DOHH2 (cell line): Measurements from ENCODE around the gene TBC1D14.

ENCODE experiments used
- H3F3A ChIP-seq: fragments of 200-600 bp; sonication (generic), shearing (Covaris generic); 2 replicates; pipeline ENCODE4 v1.6.0; 2016; ENCODE audit warnings: antibody characterized with exemption, mild to moderate bottlenecking; ENCODE audit not compliant: control insufficient read depth, insufficient read depth
- H3K27ac ChIP-seq: fragments of 200-600 bp; sonication (generic); 2 replicates; pipeline ENCODE4 v1.5.1; 2014; ENCODE audit warnings: low read depth, mild to moderate bottlenecking, low read length, moderate library complexity
- H3K27me3 ChIP-seq: fragments of 200-600 bp; sonication (generic); 2 replicates; pipeline ENCODE4 v1.6.1; 2014; ENCODE audit warnings: mild to moderate bottlenecking, low read length, mixed read lengths; ENCODE audit not compliant: control insufficient read depth
- H3K36me3 ChIP-seq: fragments of 200-600 bp; sonication (generic); 2 replicates; pipeline ENCODE4 v1.6.1; 2014; ENCODE audit warnings: mild to moderate bottlenecking, low read length, moderate library complexity, mixed read lengths; ENCODE audit not compliant: control insufficient read depth
- H3K4me1 ChIP-seq: fragments of 200-600 bp; sonication (generic); 2 replicates; pipeline ENCODE4 v1.6.1; 2014; ENCODE audit warnings: mild to moderate bottlenecking, low read length, mixed read lengths; ENCODE audit not compliant: control insufficient read depth
- H3K4me2 ChIP-seq: fragments of 200-600 bp; sonication (generic); 2 replicates; pipeline ENCODE4 v1.6.0; 2014; ENCODE audit warnings: mild to moderate bottlenecking, low read length, moderate library complexity
- H3K4me3 ChIP-seq: fragments of 200-600 bp; sonication (generic); 2 replicates; pipeline ENCODE4 v1.5.1; 2014; ENCODE audit warnings: mild to moderate bottlenecking, low read length, mixed read lengths
- H3K79me2 ChIP-seq: fragments of 200-600 bp; sonication (generic); 2 replicates; pipeline ENCODE4 v1.6.1; 2014; ENCODE audit warnings: mild to moderate bottlenecking, low read length, mixed read lengths; ENCODE audit not compliant: control insufficient read depth
- H3K9me2 ChIP-seq: fragments of 200-600 bp; sonication (generic); replicated peaks from 2 replicates; pipeline ENCODE4 v1.6.1; 2014; ENCODE audit warnings: mild to moderate bottlenecking, low read length, mixed read lengths; ENCODE audit not compliant: control insufficient read depth
- H3K9me3 ChIP-seq: fragments of 200-600 bp; sonication (generic); 2 replicates; pipeline ENCODE4 v1.6.1; 2014; ENCODE audit warnings: antibody characterized with exemption, low read length, mixed read lengths; ENCODE audit not compliant: control insufficient read depth, insufficient read depth
- H4K20me1 ChIP-seq: fragments of 200-600 bp; sonication (generic); 2 replicates; pipeline ENCODE4 v1.6.0; 2014; ENCODE audit warnings: low read depth, mild to moderate bottlenecking, antibody characterized with exemption, low read length, moderate library complexity; ENCODE audit not compliant: control insufficient read depth, insufficient read depth
- CTCF ChIP-seq: fragments of 200-600 bp; sonication (generic); IDR thresholded peaks from one replicate; pipeline ENCODE4 v1.5.1; 2014; ENCODE audit warnings: antibody characterized with exemption, mild to moderate bottlenecking, low read depth, low read length; ENCODE audit not compliant: poor library complexity, severe bottlenecking
- EZH2phosphoT487 ChIP-seq: fragments of 200-600 bp; sonication (generic); IDR thresholded peaks from 2 replicates; pipeline ENCODE4 v1.6.1; 2017; ENCODE audit warnings: borderline replicate concordance, mild to moderate bottlenecking, antibody characterized with exemption, low read length, moderate library complexity, mixed read lengths

Gene TBC1D14

DNA sequence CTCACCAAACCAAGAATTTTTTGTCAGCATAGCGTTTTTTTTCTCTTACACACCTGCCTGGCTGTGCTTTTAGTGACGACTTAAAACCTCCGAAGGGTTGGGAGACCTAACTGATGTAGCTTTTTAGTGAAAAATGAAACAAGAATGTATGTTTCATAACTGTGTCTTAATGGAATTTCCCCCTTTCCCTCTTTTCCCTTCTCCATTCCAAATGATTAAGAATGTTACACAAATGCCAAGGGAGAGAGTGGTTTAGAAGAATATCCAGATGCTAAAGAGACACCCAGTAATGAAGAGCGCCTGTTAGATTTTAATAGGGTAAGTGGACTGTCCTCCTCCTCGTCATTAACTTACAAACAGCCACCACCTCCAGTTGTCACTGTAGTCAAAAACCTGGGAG lies 33.2 kb upstream of the TBC1D14 start:
- Histone ChIP-seq H3K9me3 (no peaks in the 10 kb centered on the region), H3K36me3 (peaks cover 62% of the 10 kb centered on the region), H3K4me2 (no peak overlapping the region), H3K4me3 (no peak overlapping the region), H3K9me2 (no peaks in the 10 kb centered on the region), H3K4me1 (peaks cover 9% of the 10 kb centered on the region), H3F3A (peaks cover 4% of the 10 kb centered on the region; the same call in 1 of the 2 replicates), H3K79me2 (no peaks in the 10 kb centered on the region), H3K27ac (no peak overlapping the region), H3K27me3 (no peaks in the 10 kb centered on the region), H4K20me1 (no peaks in the 10 kb centered on the region)
- TF ChIP-seq CTCF, result no peak
- TF ChIP-seq EZH2phosphoT487, result no peak

DNA sequence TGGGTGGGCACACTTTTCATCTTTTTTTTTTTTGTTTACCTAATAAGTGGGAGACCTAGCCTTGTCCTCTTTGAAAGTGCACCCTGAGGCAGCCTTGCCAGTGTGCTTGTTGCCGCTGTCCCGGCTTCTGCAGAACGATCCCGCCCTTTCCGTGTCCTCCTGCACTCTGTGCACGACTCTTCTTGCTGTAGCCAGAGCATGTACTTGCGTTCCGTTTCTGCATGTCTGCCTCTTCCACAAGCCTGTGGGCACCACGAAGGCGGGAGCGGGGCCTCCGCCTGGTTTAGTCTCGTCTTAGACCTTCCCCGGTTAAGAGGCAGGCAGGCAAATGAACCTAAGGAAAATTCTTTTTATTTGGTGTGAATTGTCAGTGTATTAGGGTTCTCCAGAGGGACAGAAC lies 32.6 kb upstream of the TBC1D14 start:
- Histone ChIP-seq H3K27ac (no peak overlapping the region), H3K36me3 (peaks cover 64% of the 10 kb centered on the region)

DNA sequence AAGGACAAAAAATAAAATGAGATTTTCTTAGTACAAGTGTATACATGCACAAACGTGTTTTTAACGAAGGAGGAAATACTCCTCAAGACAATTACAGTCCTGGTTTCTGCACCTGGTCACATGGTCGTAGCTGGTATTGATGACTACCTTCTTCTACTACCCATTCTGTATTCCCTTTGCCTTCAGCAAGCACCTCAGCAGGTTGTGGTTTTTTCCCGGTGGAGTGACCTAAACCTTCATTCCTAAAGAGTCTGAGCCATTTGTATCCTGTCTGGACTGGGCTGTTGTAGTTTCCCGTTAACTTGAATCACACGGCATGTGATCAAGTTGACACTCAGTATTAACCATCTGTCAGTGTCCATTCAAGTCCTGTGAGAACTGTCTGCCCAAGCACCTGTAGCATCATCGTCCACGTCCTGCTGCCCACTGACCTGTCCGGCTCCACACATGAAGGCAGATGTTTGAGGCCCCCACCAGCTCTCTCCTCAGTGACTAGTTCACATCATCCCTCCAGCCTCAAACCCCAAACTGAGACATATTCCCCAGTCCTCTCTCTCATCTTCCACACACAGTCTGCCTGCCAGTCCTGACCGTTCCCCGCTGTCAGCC lies 31.1 kb upstream of the TBC1D14 start:
- no peaks in the 10 kb centered on the region for H3K4me1 ChIP-seq
- H3K9me2 ChIP-seq, result no peaks in the 10 kb centered on the region
- no peak overlapping the region for H3K4me3 ChIP-seq

More for the DNA sequence above, 32.6 kb upstream of the TBC1D14 start:
- no peaks in the 10 kb centered on the region for H4K20me1 ChIP-seq
- H3F3A ChIP-seq, result peaks cover 4% of the 10 kb centered on the region; the same call in 1 of the 2 replicates
- peaks cover 8% of the 10 kb centered on the region for H3K4me1 ChIP-seq
- H3K9me2 ChIP-seq, result no peaks in the 10 kb centered on the region
- TF ChIP-seq EZH2phosphoT487 (no peak), CTCF (no peak)
- no peaks in the 10 kb centered on the region for H3K79me2 ChIP-seq
- H3K4me2 ChIP-seq, result no peak overlapping the region
- no peaks in the 10 kb centered on the region for H3K9me3 ChIP-seq
- no peaks in the 10 kb centered on the region for H3K27me3 ChIP-seq
- no peak overlapping the region for H3K4me3 ChIP-seq

More for the DNA sequence above, 31.1 kb upstream of the TBC1D14 start:
- Histone ChIP-seq H4K20me1 (no peaks in the 10 kb centered on the region), H3K27ac (no peak overlapping the region), H3K27me3 (no peaks in the 10 kb centered on the region), H3K9me3 (no peaks in the 10 kb centered on the region), H3K79me2 (no peaks in the 10 kb centered on the region), H3F3A (0 out of 2 replicates have a peak, but pooled peaks cover 2% of the 10 kb centered on the region), H3K36me3 (peaks cover 56% of the 10 kb centered on the region), H3K4me2 (no peak overlapping the region)
- TF ChIP-seq CTCF (no peak), EZH2phosphoT487 (no peak)
